MM.1S (cell line): ENCODE measurements around the gene TENM4.

Experiments
- DNase-seq: peaks from one replicate; pipeline ENCODE4 v3.0.0-alpha.2; 2015
- H2AFZ ChIP-seq: fragments of 300-600 bp; sonication (generic); 2 replicates; pipeline ENCODE4 v1.6.0; 2016; ENCODE audit warnings: antibody characterized with exemption, low read length
- H3F3A ChIP-seq: fragments of 300-600 bp; sonication (generic); 2 replicates; pipeline ENCODE4 v1.6.1; 2016; ENCODE audit warnings: mild to moderate bottlenecking, antibody characterized with exemption, low read length, moderate library complexity, mixed read lengths; ENCODE audit not compliant: insufficient read depth
- H3K27ac ChIP-seq: fragments of 300-600 bp; sonication (generic); 2 replicates; pipeline ENCODE4 v1.5.1; 2016; ENCODE audit warnings: mild to moderate bottlenecking, low read length
- H3K27me3 ChIP-seq: fragments of 300-600 bp; sonication (generic); replicated peaks from 2 replicates; pipeline ENCODE4 v1.6.0; 2016; ENCODE audit warnings: low read length; ENCODE audit not compliant: insufficient read depth
- H3K36me3 ChIP-seq: fragments of 300-600 bp; sonication (generic); replicated peaks from 2 replicates; pipeline ENCODE4 v1.6.1; 2016; ENCODE audit warnings: mild to moderate bottlenecking, low read length, mixed read lengths; ENCODE audit not compliant: insufficient read depth
- H3K4me1 ChIP-seq: fragments of 300-600 bp; sonication (generic); 2 replicates; pipeline ENCODE4 v1.6.1; 2016; ENCODE audit warnings: low read length, mixed read lengths
- H3K4me2 ChIP-seq: fragments of 300-600 bp; sonication (generic); 2 replicates; pipeline ENCODE4 v1.6.0; 2016; ENCODE audit warnings: low read depth, low read length
- H3K4me3 ChIP-seq: fragments of 300-600 bp; sonication (generic); 2 replicates; pipeline ENCODE4 v1.5.1; 2016; ENCODE audit warnings: low read length, mixed read lengths
- H3K79me2 ChIP-seq: fragments of 300-600 bp; sonication (generic); 2 replicates; pipeline ENCODE4 v1.6.1; 2016; ENCODE audit warnings: mixed run types, low read length, mixed read lengths
- H3K9ac ChIP-seq: fragments of 300-600 bp; sonication (generic); 2 replicates; pipeline ENCODE4 v1.6.1; 2016; ENCODE audit warnings: low read length, mixed read lengths
- H3K9me2 ChIP-seq: fragments of 300-600 bp; sonication (generic); replicated peaks from 2 replicates; pipeline ENCODE4 v1.6.1; 2016; ENCODE audit warnings: mild to moderate bottlenecking, low read length, mixed read lengths; ENCODE audit not compliant: insufficient read depth
- H3K9me3 ChIP-seq: fragments of 300-600 bp; sonication (generic); replicated peaks from 2 replicates; pipeline ENCODE4 v1.6.1; 2016; ENCODE audit warnings: mild to moderate bottlenecking, low read length, mixed read lengths; ENCODE audit not compliant: insufficient read depth
- H4K20me1 ChIP-seq: fragments of 300-600 bp; sonication (generic); 2 replicates; pipeline ENCODE4 v1.6.1; 2016; ENCODE audit warnings: mild to moderate bottlenecking, low read length, moderate library complexity, mixed read lengths; ENCODE audit not compliant: insufficient read depth
- EZH2 ChIP-seq: fragments of 300-600 bp; sonication (generic); optimal IDR thresholded peaks from 2 replicates; pipeline ENCODE3; 2017; ENCODE audit warnings: low read depth, mild to moderate bottlenecking, antibody characterized with exemption, low read length, mixed read lengths
- EZH2phosphoT487 ChIP-seq: fragments of 300-600 bp; sonication (generic); IDR thresholded peaks from 2 replicates; pipeline ENCODE4 v1.6.1; 2018; ENCODE audit warnings: antibody characterized with exemption, low read length
- TF ChIP-seq, protein P1 (sequence below): fragments of 300-600 bp; sonication (generic); IDR thresholded peaks from 2 replicates; pipeline ENCODE4 v1.5.1; 2016; ENCODE audit warnings: antibody characterized with exemption, low read length, mixed read lengths

Gene TENM4

DNA sequence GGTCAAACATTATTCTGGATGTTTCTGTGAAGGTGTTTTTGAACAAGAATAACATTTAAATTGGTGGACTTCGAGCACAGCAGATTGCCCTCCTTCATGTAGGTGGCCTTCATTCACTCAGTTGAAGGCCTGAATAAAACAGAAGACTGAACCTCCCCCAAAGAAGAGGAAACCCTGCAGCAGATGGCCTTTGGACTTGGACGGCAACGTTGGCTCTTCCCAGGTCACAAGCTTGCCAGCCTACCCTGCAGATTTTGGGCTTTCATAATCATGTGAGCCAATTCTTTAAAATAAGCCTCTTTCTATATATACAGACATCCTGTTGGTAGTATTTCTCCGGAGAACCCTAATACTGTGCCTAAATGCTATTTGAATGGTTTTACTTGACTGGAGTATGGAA, 434.0 kb downstream of the TENM4 start:
- Histone ChIP-seq H2AFZ (no peak overlapping the region), H3K36me3 (no peaks in the 10 kb centered on the region), H3K4me1 (no peaks in the 10 kb centered on the region), H3K9me2 (no peaks in the 10 kb centered on the region), H3K27me3 (no peaks in the 10 kb centered on the region), H3K27ac (no peak overlapping the region), H3F3A (no peaks in the 10 kb centered on the region), H3K79me2 (no peaks in the 10 kb centered on the region), H3K9me3 (no peaks in the 10 kb centered on the region), H3K4me2 (no peak overlapping the region), H3K9ac (no peak overlapping the region), H4K20me1 (no peaks in the 10 kb centered on the region), H3K4me3 (no peak overlapping the region)
- DNase-seq = no peak
- TF ChIP-seq EZH2phosphoT487 = no peak

DNA sequence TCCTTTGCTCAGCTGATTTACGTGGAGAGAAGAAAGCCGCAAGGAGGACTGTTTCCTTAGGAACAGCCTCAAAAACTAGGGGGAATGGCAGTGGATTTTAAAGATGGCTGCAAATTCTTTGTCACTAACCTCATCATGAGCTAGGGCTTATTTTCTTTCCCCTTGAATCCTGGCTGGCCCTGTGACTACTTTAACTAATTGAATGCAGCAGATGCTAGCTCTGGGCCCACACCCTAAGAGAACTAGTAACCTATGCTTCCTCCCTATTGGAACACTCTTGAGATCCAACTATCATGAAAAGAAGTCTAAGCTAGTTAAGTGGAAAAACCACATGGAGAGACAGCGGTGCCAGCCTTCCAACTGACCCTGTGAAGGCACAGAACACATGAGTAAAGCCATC, 444.8 kb downstream of the TENM4 start:
- Histone ChIP-seq H3K79me2 (no peaks in the 10 kb centered on the region), H4K20me1 (no peaks in the 10 kb centered on the region), H3K4me3 (no peak overlapping the region), H3K9me3 (no peaks in the 10 kb centered on the region), H3K36me3 (no peaks in the 10 kb centered on the region), H3K27ac (no peak overlapping the region), H3F3A (no peaks in the 10 kb centered on the region), H3K27me3 (no peaks in the 10 kb centered on the region), H3K9ac (no peak overlapping the region), H2AFZ (no peak overlapping the region), H3K4me1 (no peaks in the 10 kb centered on the region), H3K4me2 (no peak overlapping the region), H3K9me2 (no peaks in the 10 kb centered on the region)
- TF ChIP-seq EZH2 = no peak
- TF ChIP-seq EZH2phosphoT487 = no peak
- TF ChIP-seq, protein P1, sequence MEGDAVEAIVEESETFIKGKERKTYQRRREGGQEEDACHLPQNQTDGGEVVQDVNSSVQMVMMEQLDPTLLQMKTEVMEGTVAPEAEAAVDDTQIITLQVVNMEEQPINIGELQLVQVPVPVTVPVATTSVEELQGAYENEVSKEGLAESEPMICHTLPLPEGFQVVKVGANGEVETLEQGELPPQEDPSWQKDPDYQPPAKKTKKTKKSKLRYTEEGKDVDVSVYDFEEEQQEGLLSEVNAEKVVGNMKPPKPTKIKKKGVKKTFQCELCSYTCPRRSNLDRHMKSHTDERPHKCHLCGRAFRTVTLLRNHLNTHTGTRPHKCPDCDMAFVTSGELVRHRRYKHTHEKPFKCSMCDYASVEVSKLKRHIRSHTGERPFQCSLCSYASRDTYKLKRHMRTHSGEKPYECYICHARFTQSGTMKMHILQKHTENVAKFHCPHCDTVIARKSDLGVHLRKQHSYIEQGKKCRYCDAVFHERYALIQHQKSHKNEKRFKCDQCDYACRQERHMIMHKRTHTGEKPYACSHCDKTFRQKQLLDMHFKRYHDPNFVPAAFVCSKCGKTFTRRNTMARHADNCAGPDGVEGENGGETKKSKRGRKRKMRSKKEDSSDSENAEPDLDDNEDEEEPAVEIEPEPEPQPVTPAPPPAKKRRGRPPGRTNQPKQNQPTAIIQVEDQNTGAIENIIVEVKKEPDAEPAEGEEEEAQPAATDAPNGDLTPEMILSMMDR = no peak
- no peak for DNase-seq

DNA sequence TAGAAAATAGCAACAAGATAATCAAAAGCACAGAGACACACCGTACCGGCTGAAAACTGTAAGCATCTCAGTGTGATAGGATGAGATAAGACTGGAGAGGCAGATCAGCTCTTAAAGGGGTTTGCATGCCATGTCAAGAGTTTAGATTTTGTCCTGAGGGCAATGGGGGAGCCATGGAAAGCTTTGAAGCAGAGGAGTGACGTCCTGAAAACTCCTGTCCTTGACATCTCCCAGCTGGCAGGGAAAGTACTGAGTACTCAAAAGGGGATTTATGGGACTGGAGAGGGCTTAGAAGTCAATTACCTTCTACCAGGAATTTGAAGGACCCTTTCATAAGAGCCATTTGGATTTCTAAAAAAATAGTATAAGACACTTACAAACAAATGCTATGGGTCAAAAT, 445.7 kb downstream of the TENM4 start:
- Histone ChIP-seq H3K79me2 (no peaks in the 10 kb centered on the region), H3K4me3 (no peak overlapping the region), H3K9me3 (no peaks in the 10 kb centered on the region), H3K36me3 (no peaks in the 10 kb centered on the region), H3K9me2 (no peaks in the 10 kb centered on the region), H3F3A (no peaks in the 10 kb centered on the region), H3K4me1 (no peaks in the 10 kb centered on the region), H2AFZ (no peak overlapping the region), H3K27ac (no peak overlapping the region), H4K20me1 (no peaks in the 10 kb centered on the region), H3K4me2 (no peak overlapping the region), H3K27me3 (no peaks in the 10 kb centered on the region), H3K9ac (no peak overlapping the region)
- TF ChIP-seq EZH2 = no peak
- TF ChIP-seq, protein P1 = no peak
- no peak for TF ChIP-seq EZH2phosphoT487
- DNase-seq = no peak

DNA sequence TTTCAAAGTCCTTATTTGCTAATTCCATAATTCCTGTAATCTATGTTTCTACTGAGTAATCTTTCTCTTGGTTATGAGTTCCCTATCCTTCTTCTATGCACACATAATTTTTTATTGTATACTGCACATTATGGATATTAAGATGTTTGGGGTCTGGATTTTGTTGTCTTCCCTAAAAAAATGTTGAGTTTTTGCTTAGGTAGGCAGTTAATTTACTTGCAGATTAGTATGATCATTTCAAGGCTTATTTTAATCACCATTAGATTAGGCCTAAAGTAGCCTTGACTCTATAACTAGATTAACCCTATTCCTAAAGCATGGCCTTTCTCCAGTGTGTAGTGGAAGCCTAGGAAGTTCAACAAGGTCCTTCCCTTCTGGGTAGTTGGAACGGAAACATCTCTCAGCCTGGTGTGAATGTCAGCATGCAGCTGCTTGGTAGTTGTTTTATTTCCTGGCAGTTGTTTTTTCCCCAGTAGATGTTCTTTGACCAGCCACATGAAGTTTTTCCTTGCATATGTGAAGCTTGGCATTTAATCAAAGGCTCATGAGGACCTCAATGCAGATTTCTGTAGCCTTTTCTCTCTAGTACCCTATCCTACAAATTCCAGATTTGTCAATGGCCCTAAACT, 446.9 kb downstream of the TENM4 start:
- H4K20me1 ChIP-seq = no peaks in the 10 kb centered on the region
- DNase-seq = no peak
- no peaks in the 10 kb centered on the region for H3K9me2 ChIP-seq
- H3K4me2 ChIP-seq = no peak overlapping the region
- H3K27me3 ChIP-seq = no peaks in the 10 kb centered on the region
- H3K27ac ChIP-seq = no peak overlapping the region
- no peak overlapping the region for H3K4me3 ChIP-seq
- no peaks in the 10 kb centered on the region for H3K36me3 ChIP-seq
- no peaks in the 10 kb centered on the region for H3K79me2 ChIP-seq
- no peak overlapping the region for H2AFZ ChIP-seq
- no peak for TF ChIP-seq EZH2phosphoT487
- TF ChIP-seq EZH2 = no peak
- TF ChIP-seq, protein P1 = no peak
- no peaks in the 10 kb centered on the region for H3K4me1 ChIP-seq
- no peak overlapping the region for H3K9ac ChIP-seq
- no peaks in the 10 kb centered on the region for H3F3A ChIP-seq
- no peaks in the 10 kb centered on the region for H3K9me3 ChIP-seq
